ENCODE results near the gene MRPS24.
"Not testable (repeated sequence)": the region's sequence is repeated elsewhere in the genome, so short reads cannot be mapped to it uniquely, and the experiment has no call there.

The MRPS24 gene

GRCh38 chr7:43830917-43831316, 38.4 kb downstream of the MRPS24 start:
- not testable (repeated sequence) for DNase-seq

DNA sequence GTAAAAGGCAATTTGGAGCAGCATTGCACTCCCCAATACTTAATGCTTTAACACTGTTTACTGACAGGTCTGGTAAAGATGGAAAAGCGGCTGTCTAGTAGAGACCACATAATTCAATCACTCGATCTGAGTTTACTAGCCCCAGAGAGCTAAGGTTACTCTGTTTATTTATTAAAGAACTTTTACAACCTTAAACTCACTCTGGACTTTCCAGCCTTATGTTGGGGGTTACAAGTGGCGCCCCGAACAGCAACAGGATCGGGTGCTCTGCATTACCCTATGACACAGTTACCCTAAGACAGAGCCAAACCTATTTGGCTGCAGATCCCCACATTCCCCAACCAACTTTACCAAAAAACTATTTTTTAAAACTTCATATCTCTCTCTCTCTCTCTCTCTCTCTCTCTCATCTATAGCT, 43.9 kb downstream of the MRPS24 start:
- DNase-seq = no peak

DNA sequence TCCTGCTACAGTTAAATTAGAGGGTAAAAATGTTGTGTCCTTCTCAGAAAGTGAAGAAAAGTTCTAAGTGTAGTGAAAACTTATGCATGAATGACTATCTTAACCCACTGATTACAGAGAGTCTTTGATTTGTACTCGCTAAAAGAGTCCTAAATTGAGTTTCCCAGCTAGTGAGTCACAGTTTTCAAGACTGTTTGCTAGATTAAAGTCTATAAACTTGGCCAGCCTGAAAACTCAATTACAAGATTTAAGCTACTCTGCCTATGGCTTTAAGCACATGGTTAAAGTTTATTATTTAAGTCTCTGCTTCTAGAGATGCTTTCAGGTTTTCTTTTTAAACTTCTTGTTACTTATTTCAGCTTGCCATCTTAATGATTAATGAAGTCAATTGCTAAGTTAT, 44.4 kb downstream of the MRPS24 start:
- DNase-seq = no peak

DNA sequence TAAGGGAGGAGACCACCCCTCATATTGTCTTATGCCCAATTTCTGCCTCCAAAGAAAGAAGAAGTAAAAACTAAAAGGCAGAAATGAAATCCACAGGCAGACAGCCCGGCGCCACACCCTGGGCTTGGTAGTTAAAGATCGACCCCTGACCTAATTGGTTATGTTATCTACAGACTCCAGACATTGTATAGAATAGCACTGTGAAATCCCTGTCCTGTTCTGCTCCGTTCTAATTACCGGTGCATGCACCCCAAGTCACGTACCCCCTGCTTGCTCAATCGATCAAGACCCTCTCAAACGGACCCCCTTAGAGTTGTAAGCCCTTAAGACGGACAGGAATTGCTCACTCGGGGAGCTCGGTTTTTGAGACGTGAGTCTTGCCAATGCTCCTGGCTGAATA, 44.8 kb downstream of the MRPS24 start:
- DNase-seq = not testable (repeated sequence)

- DNase-seq = no peak
These were observed 45.4 kb downstream of the MRPS24 start for GRCh38 chr7:43823941-43824340.

DNA sequence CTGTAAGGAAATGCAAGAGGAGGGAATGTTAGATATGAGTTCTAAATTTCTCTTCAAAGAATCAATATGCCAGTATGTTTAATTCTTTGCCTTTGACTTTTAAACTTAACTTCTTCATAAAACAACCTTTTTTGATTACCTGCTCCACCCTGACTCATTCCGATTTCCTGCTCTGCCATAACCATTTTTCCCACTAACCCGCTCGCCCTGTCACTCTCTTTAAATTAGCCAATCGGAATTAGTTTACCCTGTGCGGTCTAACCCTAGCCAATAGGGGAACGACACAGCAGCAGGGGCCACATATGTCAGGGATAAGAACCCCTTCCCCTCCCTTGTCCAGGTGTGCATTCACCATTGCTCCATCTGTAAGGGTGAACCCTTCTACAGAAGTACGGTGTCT, 45.9 kb downstream of the MRPS24 start:
- DNase-seq = not testable (repeated sequence)
